HL-60 (cell line): ENCODE data around the gene CBX6.

Experiments used
- SPI1 ChIP-seq: IDR thresholded peaks from 2 replicates; pipeline ENCODE4 v1.6.1; 2012; ENCODE audit warnings: low read depth, mild to moderate bottlenecking, borderline replicate concordance
- TF ChIP-seq, protein P1 (sequence below): IDR thresholded peaks from one replicate; pipeline ENCODE4 v1.5.1; 2011; ENCODE audit warnings: low read length, control low read depth, inconsistent platforms; ENCODE audit not compliant: insufficient read depth

DNA sequence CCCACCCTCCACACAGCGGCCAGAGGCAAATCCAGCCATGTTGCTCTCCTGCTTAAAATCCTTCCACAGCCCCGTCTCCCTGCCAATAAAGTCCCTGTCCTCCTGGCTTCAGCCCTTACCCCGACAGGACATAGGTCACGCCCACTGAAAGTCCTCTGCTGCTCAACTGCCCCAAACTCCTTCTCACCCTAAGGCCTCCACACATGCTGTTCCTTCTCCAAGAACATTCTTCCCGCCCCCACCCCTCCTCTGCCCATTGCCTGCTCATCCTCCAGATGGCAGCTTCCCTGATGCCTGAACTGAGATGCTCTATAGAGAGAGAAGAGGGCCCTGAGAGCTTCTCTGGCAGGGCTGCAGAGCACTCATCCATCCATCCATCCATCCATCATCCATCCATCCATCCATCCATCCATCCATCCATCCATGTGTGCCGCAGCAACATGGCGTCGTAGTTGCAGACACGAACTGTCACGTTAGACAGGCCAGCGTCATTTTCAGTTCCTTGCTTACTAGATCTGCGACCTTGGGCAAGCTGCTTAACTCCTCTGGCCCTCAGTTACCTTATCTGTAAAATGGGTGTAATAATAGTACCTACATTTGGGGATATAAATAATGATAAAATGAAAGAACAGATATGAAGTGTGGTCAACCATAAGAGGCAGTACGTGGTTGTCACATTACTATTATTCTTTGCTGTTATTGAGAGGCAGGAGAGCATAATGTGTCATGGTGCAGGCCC is 37.6 kb downstream of the CBX6 start:
- TF ChIP-seq, protein P1, sequence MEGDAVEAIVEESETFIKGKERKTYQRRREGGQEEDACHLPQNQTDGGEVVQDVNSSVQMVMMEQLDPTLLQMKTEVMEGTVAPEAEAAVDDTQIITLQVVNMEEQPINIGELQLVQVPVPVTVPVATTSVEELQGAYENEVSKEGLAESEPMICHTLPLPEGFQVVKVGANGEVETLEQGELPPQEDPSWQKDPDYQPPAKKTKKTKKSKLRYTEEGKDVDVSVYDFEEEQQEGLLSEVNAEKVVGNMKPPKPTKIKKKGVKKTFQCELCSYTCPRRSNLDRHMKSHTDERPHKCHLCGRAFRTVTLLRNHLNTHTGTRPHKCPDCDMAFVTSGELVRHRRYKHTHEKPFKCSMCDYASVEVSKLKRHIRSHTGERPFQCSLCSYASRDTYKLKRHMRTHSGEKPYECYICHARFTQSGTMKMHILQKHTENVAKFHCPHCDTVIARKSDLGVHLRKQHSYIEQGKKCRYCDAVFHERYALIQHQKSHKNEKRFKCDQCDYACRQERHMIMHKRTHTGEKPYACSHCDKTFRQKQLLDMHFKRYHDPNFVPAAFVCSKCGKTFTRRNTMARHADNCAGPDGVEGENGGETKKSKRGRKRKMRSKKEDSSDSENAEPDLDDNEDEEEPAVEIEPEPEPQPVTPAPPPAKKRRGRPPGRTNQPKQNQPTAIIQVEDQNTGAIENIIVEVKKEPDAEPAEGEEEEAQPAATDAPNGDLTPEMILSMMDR = no peak
- no peak for TF ChIP-seq SPI1
